SK-N-SH treated with all-trans-retinoic acid at 6 μM for 48 hours (cell line): ENCODE results near the gene IL1RL1.

Experiments used
- ATAC-seq: fragments of 200-7000 bp; cut with Tn5 transposase; 3 replicates; pipeline ENCODE4 v1.9.1; 2020; ENCODE audit warnings: mild to moderate bottlenecking, moderate library complexity
- ARNTL ChIP-seq: fragments of 450-650 bp; formaldehyde crosslinking; IDR thresholded peaks from 2 replicates; pipeline ENCODE4 v1.5.0; 2020; ENCODE audit warnings: low read depth, mild to moderate bottlenecking, moderate library complexity, borderline replicate concordance
- BACH2 ChIP-seq: fragments of 250-450 bp; sonication (Bioruptor Pico); IDR thresholded peaks from 2 replicates; pipeline ENCODE4 v1.9.0; 2021; ENCODE audit warnings: mild to moderate bottlenecking, borderline replicate concordance
- CSDC2 ChIP-seq: fragments of 250-450 bp; sonication (Bioruptor Pico); IDR thresholded peaks from 2 replicates; pipeline ENCODE4 v1.5.0; 2020; ENCODE audit warnings: mild to moderate bottlenecking, moderate library complexity
- ISL1 ChIP-seq: fragments of 250-450 bp; sonication (Bioruptor Pico); IDR thresholded peaks from 2 replicates; pipeline ENCODE4 v2.1.2; 2022; ENCODE audit warnings: mild to moderate bottlenecking, moderate library complexity
- OSR1 ChIP-seq: fragments of 250-450 bp; sonication (Bioruptor Pico); IDR thresholded peaks from 2 replicates; pipeline ENCODE4 v1.8.0; 2022; ENCODE audit warnings: moderate library complexity, mild to moderate bottlenecking, inconsistent platforms
- RARB ChIP-seq: fragments of 250-450 bp; sonication (Bioruptor Pico); IDR thresholded peaks from 2 replicates; pipeline ENCODE4 v1.8.0; 2021; ENCODE audit warnings: mild to moderate bottlenecking, moderate library complexity
- TCF4 ChIP-seq: fragments of 250-450 bp; sonication (Bioruptor Pico); IDR thresholded peaks from 2 replicates; pipeline ENCODE4 v1.8.0; 2021; ENCODE audit warnings: mild to moderate bottlenecking, moderate library complexity, borderline replicate concordance
- TOX ChIP-seq: fragments of 250-450 bp; sonication (Bioruptor Pico); IDR thresholded peaks from 2 replicates; pipeline ENCODE4 v1.8.0; 2021; ENCODE audit warnings: mild to moderate bottlenecking, moderate library complexity, borderline replicate concordance
- ZC3H10 ChIP-seq: fragments of 250-450 bp; sonication (Bioruptor Pico); IDR thresholded peaks from 2 replicates; pipeline ENCODE4 v1.5.1; 2021; ENCODE audit warnings: mild to moderate bottlenecking, moderate library complexity
- ZFP3 ChIP-seq: fragments of 250-450 bp; sonication (Bioruptor Pico); IDR thresholded peaks from 2 replicates; pipeline ENCODE4 v1.5.0; 2020; ENCODE audit warnings: mild to moderate bottlenecking, moderate library complexity
- ZFP30 ChIP-seq: fragments of 450-650 bp; formaldehyde crosslinking; IDR thresholded peaks from 2 replicates; pipeline ENCODE4 v1.5.0; 2022; ENCODE audit warnings: mild to moderate bottlenecking, moderate library complexity
- ZNF70 ChIP-seq: fragments of 450-650 bp; formaldehyde crosslinking; IDR thresholded peaks from 2 replicates; pipeline ENCODE4 v1.5.0; 2020; ENCODE audit warnings: mild to moderate bottlenecking, moderate library complexity
- ZNF8 ChIP-seq: fragments of 450-650 bp; formaldehyde crosslinking; IDR thresholded peaks from 2 replicates; pipeline ENCODE4 v1.5.0; 2020; ENCODE audit warnings: mild to moderate bottlenecking, moderate library complexity
- TF ChIP-seq, protein P1 (sequence below): fragments of 250-450 bp; sonication (Bioruptor Pico); IDR thresholded peaks from 2 replicates; pipeline ENCODE4 v1.5.0; 2020; ENCODE audit warnings: mild to moderate bottlenecking, moderate library complexity
- TF ChIP-seq, protein P2 (sequence below): fragments of 250-450 bp; sonication (Bioruptor Pico); IDR thresholded peaks from 2 replicates; pipeline ENCODE4 v1.8.0; 2021; ENCODE audit warnings: low read depth, mild to moderate bottlenecking, moderate library complexity, borderline replicate concordance
- TF ChIP-seq, protein P3 (sequence below): fragments of 250-450 bp; sonication (Bioruptor Pico); IDR thresholded peaks from 2 replicates; pipeline ENCODE4 v1.8.0; 2020; ENCODE audit warnings: mild to moderate bottlenecking, moderate library complexity, borderline replicate concordance
- TF ChIP-seq, protein P4 (sequence below): fragments of 250-450 bp; sonication (Bioruptor Pico); IDR thresholded peaks from 2 replicates; pipeline ENCODE4 v1.5.1; 2020; ENCODE audit warnings: low read depth, mild to moderate bottlenecking, moderate library complexity
- TF ChIP-seq, protein P5 (sequence below): fragments of 250-450 bp; sonication (Bioruptor Pico); IDR thresholded peaks from 2 replicates; pipeline ENCODE4 v1.5.1; 2021; ENCODE audit warnings: mild to moderate bottlenecking, moderate library complexity

IL1RL1 gene

DNA sequence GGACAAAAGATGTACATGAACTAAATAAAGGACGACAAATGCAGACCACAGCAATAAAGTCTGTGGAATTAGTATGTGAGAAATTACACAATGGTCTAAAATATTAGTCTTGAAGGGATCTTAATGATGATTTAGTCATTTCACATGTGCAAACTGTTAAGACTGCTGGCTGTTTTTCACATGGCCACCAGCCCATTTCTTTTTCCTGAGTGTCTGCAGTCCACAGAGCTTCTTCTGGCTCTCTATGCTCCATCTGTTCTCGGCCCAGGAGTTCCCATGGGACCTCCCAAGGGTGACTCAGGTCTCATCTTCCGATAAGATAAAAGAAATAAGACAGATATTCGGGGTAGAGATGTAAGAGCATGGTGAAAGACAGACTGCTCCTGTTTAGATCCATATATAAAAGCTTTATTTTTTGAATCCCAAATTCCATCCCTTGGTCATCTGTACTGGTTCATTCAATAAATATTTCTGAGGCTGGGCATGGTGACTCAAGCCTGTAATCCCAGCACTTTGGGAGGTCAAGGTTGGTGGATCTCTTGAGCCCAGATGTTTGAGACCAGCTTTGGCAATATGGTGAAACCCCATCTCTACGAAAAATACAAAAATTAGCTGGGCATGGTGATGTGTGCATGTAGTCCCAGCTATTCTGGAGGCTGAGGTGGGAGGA, 20.1 kb downstream of the IL1RL1 start:
- no peak for ATAC-seq
- no peak for TF ChIP-seq ZNF70 (CRISPR knock-in tag)
- no peak for TF ChIP-seq ARNTL
- TF ChIP-seq, protein P1, sequence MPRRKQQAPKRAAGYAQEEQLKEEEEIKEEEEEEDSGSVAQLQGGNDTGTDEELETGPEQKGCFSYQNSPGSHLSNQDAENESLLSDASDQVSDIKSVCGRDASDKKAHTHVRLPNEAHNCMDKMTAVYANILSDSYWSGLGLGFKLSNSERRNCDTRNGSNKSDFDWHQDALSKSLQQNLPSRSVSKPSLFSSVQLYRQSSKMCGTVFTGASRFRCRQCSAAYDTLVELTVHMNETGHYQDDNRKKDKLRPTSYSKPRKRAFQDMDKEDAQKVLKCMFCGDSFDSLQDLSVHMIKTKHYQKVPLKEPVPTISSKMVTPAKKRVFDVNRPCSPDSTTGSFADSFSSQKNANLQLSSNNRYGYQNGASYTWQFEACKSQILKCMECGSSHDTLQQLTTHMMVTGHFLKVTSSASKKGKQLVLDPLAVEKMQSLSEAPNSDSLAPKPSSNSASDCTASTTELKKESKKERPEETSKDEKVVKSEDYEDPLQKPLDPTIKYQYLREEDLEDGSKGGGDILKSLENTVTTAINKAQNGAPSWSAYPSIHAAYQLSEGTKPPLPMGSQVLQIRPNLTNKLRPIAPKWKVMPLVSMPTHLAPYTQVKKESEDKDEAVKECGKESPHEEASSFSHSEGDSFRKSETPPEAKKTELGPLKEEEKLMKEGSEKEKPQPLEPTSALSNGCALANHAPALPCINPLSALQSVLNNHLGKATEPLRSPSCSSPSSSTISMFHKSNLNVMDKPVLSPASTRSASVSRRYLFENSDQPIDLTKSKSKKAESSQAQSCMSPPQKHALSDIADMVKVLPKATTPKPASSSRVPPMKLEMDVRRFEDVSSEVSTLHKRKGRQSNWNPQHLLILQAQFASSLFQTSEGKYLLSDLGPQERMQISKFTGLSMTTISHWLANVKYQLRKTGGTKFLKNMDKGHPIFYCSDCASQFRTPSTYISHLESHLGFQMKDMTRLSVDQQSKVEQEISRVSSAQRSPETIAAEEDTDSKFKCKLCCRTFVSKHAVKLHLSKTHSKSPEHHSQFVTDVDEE = no peak
- TF ChIP-seq BACH2 (CRISPR knock-in tag) = no peak
- no peak for TF ChIP-seq ZC3H10 (CRISPR knock-in tag)
- TF ChIP-seq TOX (CRISPR knock-in tag) = no peak
- no peak for TF ChIP-seq ZFP30
- TF ChIP-seq, protein P2, sequence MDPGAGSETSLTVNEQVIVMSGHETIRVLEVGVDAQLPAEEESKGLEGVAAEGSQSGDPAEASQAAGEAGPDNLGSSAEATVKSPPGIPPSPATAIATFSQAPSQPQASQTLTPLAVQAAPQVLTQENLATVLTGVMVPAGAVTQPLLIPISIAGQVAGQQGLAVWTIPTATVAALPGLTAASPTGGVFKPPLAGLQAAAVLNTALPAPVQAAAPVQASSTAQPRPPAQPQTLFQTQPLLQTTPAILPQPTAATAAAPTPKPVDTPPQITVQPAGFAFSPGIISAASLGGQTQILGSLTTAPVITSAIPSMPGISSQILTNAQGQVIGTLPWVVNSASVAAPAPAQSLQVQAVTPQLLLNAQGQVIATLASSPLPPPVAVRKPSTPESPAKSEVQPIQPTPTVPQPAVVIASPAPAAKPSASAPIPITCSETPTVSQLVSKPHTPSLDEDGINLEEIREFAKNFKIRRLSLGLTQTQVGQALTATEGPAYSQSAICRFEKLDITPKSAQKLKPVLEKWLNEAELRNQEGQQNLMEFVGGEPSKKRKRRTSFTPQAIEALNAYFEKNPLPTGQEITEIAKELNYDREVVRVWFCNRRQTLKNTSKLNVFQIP (CRISPR knock-in tag) = no peak
- no peak for TF ChIP-seq ZNF8 (CRISPR knock-in tag)
- no peak for TF ChIP-seq OSR1 (CRISPR knock-in tag)

DNA sequence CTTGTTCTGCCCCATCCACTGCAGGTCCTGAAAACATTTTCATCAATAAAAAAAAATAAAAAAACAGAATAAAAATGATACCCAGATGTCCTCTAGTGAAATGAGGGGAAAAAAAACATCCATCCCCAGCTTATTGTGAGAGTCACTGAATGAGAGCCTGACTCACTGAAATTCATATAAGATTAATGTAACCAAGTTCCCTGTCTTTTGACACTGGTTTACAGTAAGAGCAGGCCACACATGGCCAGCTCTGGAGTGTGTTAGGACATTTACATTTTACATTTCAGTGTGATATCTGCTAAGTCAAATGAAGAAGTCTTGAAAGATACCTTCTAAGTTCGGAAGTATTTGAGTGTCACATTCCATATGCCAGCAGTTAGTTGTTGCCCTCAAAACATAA, 23.1 kb downstream of the IL1RL1 start:
- TF ChIP-seq, protein P1 = no peak
- TF ChIP-seq ARNTL = no peak
- no peak for TF ChIP-seq CSDC2
- no peak for TF ChIP-seq ISL1 (CRISPR knock-in tag)
- TF ChIP-seq, protein P3, sequence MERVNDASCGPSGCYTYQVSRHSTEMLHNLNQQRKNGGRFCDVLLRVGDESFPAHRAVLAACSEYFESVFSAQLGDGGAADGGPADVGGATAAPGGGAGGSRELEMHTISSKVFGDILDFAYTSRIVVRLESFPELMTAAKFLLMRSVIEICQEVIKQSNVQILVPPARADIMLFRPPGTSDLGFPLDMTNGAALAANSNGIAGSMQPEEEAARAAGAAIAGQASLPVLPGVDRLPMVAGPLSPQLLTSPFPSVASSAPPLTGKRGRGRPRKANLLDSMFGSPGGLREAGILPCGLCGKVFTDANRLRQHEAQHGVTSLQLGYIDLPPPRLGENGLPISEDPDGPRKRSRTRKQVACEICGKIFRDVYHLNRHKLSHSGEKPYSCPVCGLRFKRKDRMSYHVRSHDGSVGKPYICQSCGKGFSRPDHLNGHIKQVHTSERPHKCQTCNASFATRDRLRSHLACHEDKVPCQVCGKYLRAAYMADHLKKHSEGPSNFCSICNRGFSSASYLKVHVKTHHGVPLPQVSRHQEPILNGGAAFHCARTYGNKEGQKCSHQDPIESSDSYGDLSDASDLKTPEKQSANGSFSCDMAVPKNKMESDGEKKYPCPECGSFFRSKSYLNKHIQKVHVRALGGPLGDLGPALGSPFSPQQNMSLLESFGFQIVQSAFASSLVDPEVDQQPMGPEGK (CRISPR knock-in tag) = no peak
- no peak for TF ChIP-seq RARB (CRISPR knock-in tag)
- TF ChIP-seq TOX (CRISPR knock-in tag) = no peak
- no peak for TF ChIP-seq ZNF8 (CRISPR knock-in tag)
- no peak for TF ChIP-seq ZFP30
- TF ChIP-seq, protein P2 (CRISPR knock-in tag) = no peak
- TF ChIP-seq, protein P4, sequence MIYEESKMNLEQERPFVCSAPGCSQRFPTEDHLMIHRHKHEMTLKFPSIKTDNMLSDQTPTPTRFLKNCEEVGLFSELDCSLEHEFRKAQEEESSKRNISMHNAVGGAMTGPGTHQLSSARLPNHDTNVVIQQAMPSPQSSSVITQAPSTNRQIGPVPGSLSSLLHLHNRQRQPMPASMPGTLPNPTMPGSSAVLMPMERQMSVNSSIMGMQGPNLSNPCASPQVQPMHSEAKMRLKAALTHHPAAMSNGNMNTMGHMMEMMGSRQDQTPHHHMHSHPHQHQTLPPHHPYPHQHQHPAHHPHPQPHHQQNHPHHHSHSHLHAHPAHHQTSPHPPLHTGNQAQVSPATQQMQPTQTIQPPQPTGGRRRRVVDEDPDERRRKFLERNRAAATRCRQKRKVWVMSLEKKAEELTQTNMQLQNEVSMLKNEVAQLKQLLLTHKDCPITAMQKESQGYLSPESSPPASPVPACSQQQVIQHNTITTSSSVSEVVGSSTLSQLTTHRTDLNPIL (CRISPR knock-in tag) = no peak
- TF ChIP-seq, protein P5, sequence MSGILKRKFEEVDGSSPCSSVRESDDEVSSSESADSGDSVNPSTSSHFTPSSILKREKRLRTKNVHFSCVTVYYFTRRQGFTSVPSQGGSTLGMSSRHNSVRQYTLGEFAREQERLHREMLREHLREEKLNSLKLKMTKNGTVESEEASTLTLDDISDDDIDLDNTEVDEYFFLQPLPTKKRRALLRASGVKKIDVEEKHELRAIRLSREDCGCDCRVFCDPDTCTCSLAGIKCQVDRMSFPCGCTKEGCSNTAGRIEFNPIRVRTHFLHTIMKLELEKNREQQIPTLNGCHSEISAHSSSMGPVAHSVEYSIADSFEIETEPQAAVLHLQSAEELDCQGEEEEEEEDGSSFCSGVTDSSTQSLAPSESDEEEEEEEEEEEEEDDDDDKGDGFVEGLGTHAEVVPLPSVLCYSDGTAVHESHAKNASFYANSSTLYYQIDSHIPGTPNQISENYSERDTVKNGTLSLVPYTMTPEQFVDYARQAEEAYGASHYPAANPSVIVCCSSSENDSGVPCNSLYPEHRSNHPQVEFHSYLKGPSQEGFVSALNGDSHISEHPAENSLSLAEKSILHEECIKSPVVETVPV (CRISPR knock-in tag) = no peak
- TF ChIP-seq TCF4 (CRISPR knock-in tag) = no peak
- no peak for TF ChIP-seq ZFP3
- no peak for TF ChIP-seq ZC3H10 (CRISPR knock-in tag)
- TF ChIP-seq, all 23 proteins: peak for 0
- no peak for ATAC-seq
